Measurements from ENCODE around the gene FAHD1. TPM values are rescaled to one million over a fixed set of nuclear protein-coding genes. Genes with fewer than 3 reads are reported as not detected.

Gene FAHD1
- total and polyA plus RNA-seq, 2 experiments from 2014 or later = 39.7 to 40.9 TPM

DNA sequence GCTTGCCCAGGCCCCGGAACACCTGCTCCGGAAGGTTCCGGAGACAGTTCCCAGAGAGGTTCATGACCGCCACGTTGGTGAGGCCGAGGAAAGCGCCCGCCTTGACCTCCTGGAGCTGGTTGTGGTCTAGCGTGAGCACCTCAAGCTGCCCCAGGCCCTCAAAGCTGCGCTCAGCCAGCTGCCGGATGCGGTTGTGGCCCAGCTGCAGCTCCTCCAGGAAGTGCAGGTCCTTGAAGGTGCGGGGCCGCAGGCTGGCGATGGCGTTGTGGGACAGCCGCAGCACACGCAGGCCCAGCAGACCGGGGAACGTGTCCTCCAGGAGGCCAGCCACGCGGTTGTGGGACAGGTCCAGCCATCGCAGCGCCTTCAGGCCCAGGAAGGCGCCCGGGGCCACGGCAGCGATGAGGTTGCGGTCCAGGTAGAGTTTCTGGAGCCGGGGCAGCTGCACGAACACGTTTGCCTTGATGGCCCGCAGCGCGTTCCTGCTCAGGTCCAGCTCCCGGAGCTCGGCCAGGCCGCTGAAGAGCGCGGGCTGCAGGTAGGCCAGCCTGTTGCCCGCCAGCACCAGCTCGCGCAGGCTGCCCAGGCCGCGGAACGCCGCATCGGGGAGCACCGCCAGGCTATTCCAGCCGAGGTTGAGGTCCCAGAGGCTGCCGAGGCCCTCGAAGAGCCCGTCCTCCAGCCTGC, 35.6 kb upstream of the FAHD1 start:
- Histone ChIP-seq H3K79me2 (ENCODE audit: insufficient read depth) (peaks cover 11% of the 10 kb centered on the region), H3K9ac (no peak overlapping the region), H3K9me2 (ENCODE audit: insufficient read depth) (no peaks in the 10 kb centered on the region), H3K36me3 (ENCODE audit: low read depth) (no peaks in the 10 kb centered on the region; the same call in 1 of the 2 replicates), H3K9me3 (ENCODE audit: low read depth) (no peaks in the 10 kb centered on the region), H3F3A (ENCODE audit: insufficient read depth) (no peaks in the 10 kb centered on the region), H4K20me1 (ENCODE audit: insufficient read depth) (no peaks in the 10 kb centered on the region), H3K4me2 (ENCODE audit: unreplicated experiment) (no peak overlapping the region), H3K4me1 (ENCODE audit: insufficient read depth) (no peaks in the 10 kb centered on the region), H3K27ac (no peak overlapping the region), H3K27me3 (replicated peaks; ENCODE audit: insufficient read depth) (no peaks in the 10 kb centered on the region), H3K4me3 (no peak overlapping the region), H2AFZ (no peak overlapping the region)
- in situ Hi-C loops (cut with MboI) = no loop called here
- WGBS, 2 experiments (ENCODE audit: low coverage in 1 of 2, low lambda C conversion rate in 2 of 2, missing lambda C conversion rate in 2 of 2) = 95 to 96% methylated on average over 46 to 53 of the region's 53 CpGs
- TF ChIP-seq EZH2 (IDR thresholded peaks at IDR 0.05; ENCODE audit: insufficient read depth, poor library complexity, severe bottlenecking) (no peak), EZH2phosphoT487 (IDR thresholded peaks at IDR 0.05; ENCODE audit: insufficient read depth, low read depth) (no peak)
- no peak for DNase-seq

DNA sequence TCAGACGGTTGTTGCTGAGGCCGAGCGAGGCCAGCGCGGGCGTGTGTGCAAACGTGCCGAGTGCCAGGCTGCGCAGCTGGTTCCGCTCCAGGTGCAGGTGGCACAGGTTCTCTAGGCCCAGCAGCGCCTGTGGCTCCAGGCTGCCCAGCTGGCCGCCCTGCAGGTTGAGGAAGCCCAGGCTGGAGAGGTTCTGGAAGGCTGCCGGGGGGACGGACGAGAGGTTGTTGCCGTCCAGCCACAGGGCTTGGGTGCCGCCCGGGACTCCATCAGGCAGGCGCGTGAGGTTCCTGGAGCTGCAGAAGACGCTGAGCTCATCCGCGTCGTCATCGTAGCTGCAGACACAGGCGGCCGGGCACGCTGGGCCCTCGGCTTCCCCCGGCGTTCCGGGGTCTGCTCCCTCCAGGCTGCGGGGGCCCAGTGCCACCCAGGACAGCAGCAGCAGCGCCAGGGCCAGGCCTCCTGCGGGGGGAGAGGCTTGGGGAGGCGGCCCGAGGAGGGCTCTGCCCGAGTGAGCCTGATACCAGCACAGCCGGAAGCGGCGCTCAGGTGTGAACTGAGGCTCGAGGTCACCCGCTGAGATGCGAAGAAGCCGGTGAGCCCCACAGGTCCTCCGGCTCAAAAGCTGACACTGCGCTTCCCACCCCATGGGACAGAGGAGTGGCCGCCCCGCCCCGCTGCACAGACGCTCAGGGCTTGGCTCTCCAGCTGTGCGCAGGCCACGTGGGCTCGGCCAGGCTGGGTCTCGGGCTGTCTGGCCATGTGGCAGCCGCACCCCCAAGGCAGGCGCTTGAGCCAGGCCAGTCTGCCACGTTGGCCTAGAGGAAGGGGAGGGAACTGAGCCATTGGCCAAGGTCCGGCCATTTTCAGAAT, 34.8 kb upstream of the FAHD1 start:
- Histone ChIP-seq H3F3A (ENCODE audit: insufficient read depth) (no peaks in the 10 kb centered on the region), H3K9ac (no peak overlapping the region), H2AFZ (no peak overlapping the region), H3K27ac (no peak overlapping the region), H3K27me3 (replicated peaks; ENCODE audit: insufficient read depth) (no peaks in the 10 kb centered on the region), H3K4me3 (no peak overlapping the region), H3K4me2 (ENCODE audit: unreplicated experiment) (no peak overlapping the region), H3K9me2 (ENCODE audit: insufficient read depth) (no peaks in the 10 kb centered on the region), H3K79me2 (ENCODE audit: insufficient read depth) (0 out of 2 replicates have a peak, but pooled peaks cover 3% of the 10 kb centered on the region), H3K4me1 (ENCODE audit: insufficient read depth) (no peaks in the 10 kb centered on the region), H3K9me3 (ENCODE audit: low read depth) (no peaks in the 10 kb centered on the region), H3K36me3 (ENCODE audit: low read depth) (no peaks in the 10 kb centered on the region; the same call in 1 of the 2 replicates), H4K20me1 (ENCODE audit: insufficient read depth) (no peaks in the 10 kb centered on the region)
- in situ Hi-C loops (cut with MboI) = no loop called here
- DNase-seq = no peak
- 83 to 86% methylated on average over 48 to 54 of the region's 59 CpGs for WGBS, 2 experiments (ENCODE audit: low coverage in 1 of 2, low lambda C conversion rate in 2 of 2, missing lambda C conversion rate in 2 of 2)
- TF ChIP-seq EZH2 (IDR thresholded peaks at IDR 0.05; ENCODE audit: insufficient read depth, poor library complexity, severe bottlenecking) (no peak), EZH2phosphoT487 (IDR thresholded peaks at IDR 0.05; ENCODE audit: insufficient read depth, low read depth) (no peak)

DNA sequence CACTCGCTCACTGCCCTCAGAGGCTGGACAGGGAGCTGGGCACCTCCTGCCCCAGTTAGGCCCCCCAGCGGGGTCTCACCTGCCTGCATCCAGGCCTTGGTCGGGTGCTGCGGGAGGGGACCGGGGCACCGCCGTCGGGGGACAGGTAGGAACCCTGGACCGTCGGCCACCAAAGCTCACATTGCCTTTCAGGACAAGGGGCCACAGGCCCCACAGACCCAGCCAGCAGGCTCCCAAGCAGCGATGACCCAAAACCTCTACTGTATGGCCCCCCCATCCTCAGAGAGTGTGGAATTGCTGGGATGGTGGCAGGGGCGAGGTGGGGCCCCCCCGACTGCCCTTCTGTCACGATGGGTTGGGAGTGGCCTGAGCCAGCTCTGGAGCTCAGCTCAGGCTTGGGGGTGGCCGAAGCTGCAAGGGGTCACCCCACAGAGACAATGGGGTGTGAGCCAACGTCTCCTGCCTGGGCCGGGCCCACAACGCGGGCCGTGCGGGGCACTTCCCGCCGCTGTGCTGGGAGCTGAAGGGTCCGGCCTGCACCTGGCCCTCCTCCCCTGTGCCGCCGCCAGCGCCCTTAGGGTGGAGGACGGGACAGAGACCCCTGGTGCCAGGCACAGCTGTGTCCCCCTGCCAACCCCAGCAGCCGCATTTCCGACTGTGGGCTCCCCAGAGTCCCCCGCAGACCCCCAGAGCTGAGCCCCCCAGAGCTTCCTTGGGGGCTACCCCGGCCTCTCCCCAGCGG, 34.0 kb upstream of the FAHD1 start:
- DNase-seq = no peak
- no peak overlapping the region for H2AFZ ChIP-seq
- H3F3A ChIP-seq (ENCODE audit: insufficient read depth) = no peaks in the 10 kb centered on the region
- H3K9me2 ChIP-seq (ENCODE audit: insufficient read depth) = no peaks in the 10 kb centered on the region
- H3K27me3 ChIP-seq (replicated peaks; ENCODE audit: insufficient read depth) = no peaks in the 10 kb centered on the region
- H3K27ac ChIP-seq = no peak overlapping the region
- H4K20me1 ChIP-seq (ENCODE audit: insufficient read depth) = no peaks in the 10 kb centered on the region
- no peaks in the 10 kb centered on the region; the same call in 1 of the 2 replicates for H3K36me3 ChIP-seq (ENCODE audit: low read depth)
- no peaks in the 10 kb centered on the region for H3K4me1 ChIP-seq (ENCODE audit: insufficient read depth)
- no peak overlapping the region for H3K4me2 ChIP-seq (ENCODE audit: unreplicated experiment)
- no peak overlapping the region for H3K9ac ChIP-seq
- H3K79me2 ChIP-seq (ENCODE audit: insufficient read depth) = no peaks in the 10 kb centered on the region
- no peak for TF ChIP-seq EZH2phosphoT487 (IDR thresholded peaks at IDR 0.05; ENCODE audit: insufficient read depth, low read depth)
- TF ChIP-seq EZH2 (IDR thresholded peaks at IDR 0.05; ENCODE audit: insufficient read depth, poor library complexity, severe bottlenecking) = no peak
- 85% methylated on average over 12 to 33 of the region's 33 CpGs for WGBS, 2 experiments (ENCODE audit: low coverage in 1 of 2, low lambda C conversion rate in 2 of 2, missing lambda C conversion rate in 2 of 2)
- in situ Hi-C loops (cut with MboI) = no loop called here
- no peaks in the 10 kb centered on the region for H3K9me3 ChIP-seq (ENCODE audit: low read depth)
- H3K4me3 ChIP-seq = no peak overlapping the region

DNA sequence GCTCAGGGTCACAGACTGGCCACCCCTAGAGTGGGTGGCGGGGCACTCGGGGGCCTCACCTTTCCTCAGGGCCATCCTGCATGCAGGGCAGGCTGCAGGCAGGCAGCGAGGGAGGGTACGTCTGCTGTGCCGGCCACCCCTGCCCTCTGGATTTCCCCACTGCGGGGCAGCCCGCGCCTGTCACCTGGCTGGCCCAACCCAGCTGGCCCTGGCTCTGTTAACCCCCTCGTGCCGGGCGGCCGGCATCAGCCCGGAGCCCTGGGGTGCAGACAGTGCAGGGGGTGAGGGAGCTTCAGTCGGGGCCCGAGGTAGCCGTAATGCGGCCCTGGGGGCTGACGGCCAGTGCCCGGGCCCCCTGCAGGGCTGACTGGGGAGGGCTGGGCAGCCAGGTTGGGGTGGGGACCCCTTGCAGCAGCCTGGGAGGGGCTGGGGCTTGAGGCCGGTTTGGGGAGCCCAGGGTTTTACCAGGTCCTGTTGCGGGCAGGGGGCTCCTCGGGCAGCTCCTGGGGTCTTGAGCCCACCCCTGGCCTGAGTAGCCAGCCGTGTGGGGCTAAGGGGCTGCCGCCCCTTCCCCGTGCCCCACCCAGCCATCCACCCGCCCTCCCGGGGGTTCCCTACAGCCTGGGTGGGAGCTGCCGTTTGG, 33.3 kb upstream of the FAHD1 start, which contains the start of gene IGFALS:
IGFALS (minus strand) TSS at position 128 of the 643 bp plus-strand sequence; CDS start at position 75, 53 bp downstream.
- Histone ChIP-seq H3K9me2 (ENCODE audit: insufficient read depth) (no peaks in the 10 kb centered on the region), H3K9me3 (ENCODE audit: low read depth) (no peaks in the 10 kb centered on the region), H3K4me2 (ENCODE audit: unreplicated experiment) (no peak within 1 kb of the TSS), H3K4me3 (no peak within 1 kb of the TSS), H3K27me3 (replicated peaks; ENCODE audit: insufficient read depth) (no peaks in the 10 kb centered on the region), H3K27ac (no peak within 1 kb of the TSS), H3K9ac (no peak within 1 kb of the TSS), H3K4me1 (ENCODE audit: insufficient read depth) (no peaks in the 10 kb centered on the region), H3F3A (ENCODE audit: insufficient read depth) (no peaks in the 10 kb centered on the region), H2AFZ (no peak within 1 kb of the TSS), H3K79me2 (ENCODE audit: insufficient read depth) (no peaks in the 10 kb centered on the region), H4K20me1 (ENCODE audit: insufficient read depth) (no peaks in the 10 kb centered on the region), H3K36me3 (ENCODE audit: low read depth) (no peaks in the 10 kb centered on the region; the same call in 1 of the 2 replicates)
- in situ Hi-C loops (cut with MboI) = no loop called here
- TF ChIP-seq EZH2phosphoT487 (IDR thresholded peaks at IDR 0.05; ENCODE audit: insufficient read depth, low read depth) = no peak
- DNase-seq = no peak
- WGBS, 2 experiments (ENCODE audit: low coverage in 1 of 2, low lambda C conversion rate in 2 of 2, missing lambda C conversion rate in 2 of 2) = 42 to 53% methylated on average over 18 to 21 of the region's 28 CpGs

All from GM23248 (cell line).